Peyer's patch (tissue), 4 donors: ENCODE results near the gene BCL7A. TPM values are rescaled to one million over a fixed set of nuclear protein-coding genes. Genes with fewer than 3 reads are reported as not detected.

ENCODE experiments used
- DNase-seq, 3 donors: peaks; one replicate each; pipeline ENCODE4 v3.0.0-alpha.2; 2017 to 2019
- H3K27ac ChIP-seq, 4 donors: fragments of 200-600 bp; sonication (generic); one replicate each; pipeline ENCODE4 v1.5.1; 2016 to 2019
- H3K27me3 ChIP-seq, 2 donors: fragments of 200-600 bp; sonication (generic); one replicate each; pipeline ENCODE4 v1.5.1; 2019
- H3K36me3 ChIP-seq, 3 donors: fragments of 200-600 bp; sonication (generic); one replicate each; pipeline ENCODE4 v1.5.1; 2016 to 2019
- H3K4me1 ChIP-seq, 4 donors: fragments of 200-600 bp; sonication (generic); one replicate each; pipeline ENCODE4 v1.5.1; 2016 to 2019
- H3K4me3 ChIP-seq, 4 donors: fragments of 200-600 bp; sonication (generic); 1 replicate in 3 of 4; 2 replicates in 1 of 4; pipeline ENCODE4 v1.5.1; 2016 to 2019; ENCODE audit warnings: mild to moderate bottlenecking in 1 of 4
- H3K9me3 ChIP-seq, 4 donors: fragments of 200-600 bp; sonication (generic); one replicate each; pipeline ENCODE4 v1.5.1; 2016 to 2019; ENCODE audit warnings: mild to moderate bottlenecking in 1 of 4
- POLR2A ChIP-seq, 2 donors: fragments of 450-650 bp; IDR thresholded peaks; one replicate each; pipeline ENCODE4 v1.5.1; 2017; ENCODE audit warnings: antibody characterized with exemption in 2 of 2, mild to moderate bottlenecking in 2 of 2, moderate library complexity in 2 of 2
- total RNA-seq, 4 donors: library from RNA; depleted of rRNA; stranded (reverse); fragments of >200 nt; gene quantifications; one replicate each; pipeline ENCODE4 v1.1.0, GENCODE V29; 2016
- TF ChIP-seq, protein P1 (sequence below), 6 experiments: fragments of 450-650 bp in 4 of 6; fragments of 200-600 bp in 2 of 6; sonication (generic) in 1 of 6; IDR thresholded peaks; one replicate each; pipeline ENCODE4 v1.5.1; 2017 to 2019; ENCODE audit warnings: antibody characterized with exemption in 6 of 6, mild to moderate bottlenecking in 3 of 6, moderate library complexity in 1 of 6

Gene BCL7A
- 10 to 100 TPM in 1 of 4 donors, 1 to 10 TPM in 3; 3.3 to 23.9 (median 4.4) TPM for total RNA-seq

DNA sequence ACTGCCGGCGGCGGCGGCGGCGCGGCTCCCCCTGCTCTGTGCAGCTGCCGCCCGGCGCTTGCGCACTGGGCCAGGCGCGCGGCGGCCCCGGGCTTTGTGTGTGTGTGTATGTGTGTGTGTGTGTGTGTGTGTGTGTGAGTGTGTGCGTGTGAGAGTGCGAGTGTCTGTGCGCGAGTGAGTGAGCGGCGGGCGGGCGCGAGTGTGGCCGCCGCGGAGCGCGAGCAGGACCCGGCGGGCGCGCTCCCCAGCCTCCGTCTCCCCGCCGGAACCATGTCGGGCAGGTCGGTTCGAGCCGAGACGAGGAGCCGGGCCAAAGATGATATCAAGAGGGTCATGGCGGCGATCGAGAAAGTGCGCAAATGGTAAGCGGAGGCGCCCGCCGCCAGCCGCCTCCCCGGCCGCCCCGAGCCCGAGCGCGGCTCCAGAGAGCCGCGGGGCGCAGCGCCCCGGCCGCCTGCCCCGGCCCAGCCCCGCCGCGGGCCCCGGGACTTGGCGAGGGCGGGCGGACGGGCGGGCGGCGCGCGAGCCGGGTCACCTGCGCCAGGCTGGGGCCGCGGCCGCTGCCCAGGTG is at the start of gene BCL7A:
BCL7A (plus strand) TSS at position 63 of the 571 bp plus-strand sequence; CDS start at position 271, 208 bp downstream.
- Histone ChIP-seq H3K4me1 (peaks cover 0 to 24% (median 2%) of the 10 kb centered on the region in 4 donors), H3K27ac (peak within 1 kb of the TSS; percentile 27 to 79 (median 68)), H3K36me3 (no peaks in the 10 kb centered on the region), H3K9me3 (no peaks in the 10 kb centered on the region), H3K27me3 (no peaks in the 10 kb centered on the region), H3K4me3 (peak within 1 kb of the TSS; percentile 52 to 77 (median 72))
- TF ChIP-seq, protein P1, sequence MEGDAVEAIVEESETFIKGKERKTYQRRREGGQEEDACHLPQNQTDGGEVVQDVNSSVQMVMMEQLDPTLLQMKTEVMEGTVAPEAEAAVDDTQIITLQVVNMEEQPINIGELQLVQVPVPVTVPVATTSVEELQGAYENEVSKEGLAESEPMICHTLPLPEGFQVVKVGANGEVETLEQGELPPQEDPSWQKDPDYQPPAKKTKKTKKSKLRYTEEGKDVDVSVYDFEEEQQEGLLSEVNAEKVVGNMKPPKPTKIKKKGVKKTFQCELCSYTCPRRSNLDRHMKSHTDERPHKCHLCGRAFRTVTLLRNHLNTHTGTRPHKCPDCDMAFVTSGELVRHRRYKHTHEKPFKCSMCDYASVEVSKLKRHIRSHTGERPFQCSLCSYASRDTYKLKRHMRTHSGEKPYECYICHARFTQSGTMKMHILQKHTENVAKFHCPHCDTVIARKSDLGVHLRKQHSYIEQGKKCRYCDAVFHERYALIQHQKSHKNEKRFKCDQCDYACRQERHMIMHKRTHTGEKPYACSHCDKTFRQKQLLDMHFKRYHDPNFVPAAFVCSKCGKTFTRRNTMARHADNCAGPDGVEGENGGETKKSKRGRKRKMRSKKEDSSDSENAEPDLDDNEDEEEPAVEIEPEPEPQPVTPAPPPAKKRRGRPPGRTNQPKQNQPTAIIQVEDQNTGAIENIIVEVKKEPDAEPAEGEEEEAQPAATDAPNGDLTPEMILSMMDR (IDR thresholded peaks at IDR 0.05): no peak
- no peak for TF ChIP-seq POLR2A (IDR thresholded peaks at IDR 0.05)
- peak; percentile 67 to 79 (median 78) for DNase-seq

DNA sequence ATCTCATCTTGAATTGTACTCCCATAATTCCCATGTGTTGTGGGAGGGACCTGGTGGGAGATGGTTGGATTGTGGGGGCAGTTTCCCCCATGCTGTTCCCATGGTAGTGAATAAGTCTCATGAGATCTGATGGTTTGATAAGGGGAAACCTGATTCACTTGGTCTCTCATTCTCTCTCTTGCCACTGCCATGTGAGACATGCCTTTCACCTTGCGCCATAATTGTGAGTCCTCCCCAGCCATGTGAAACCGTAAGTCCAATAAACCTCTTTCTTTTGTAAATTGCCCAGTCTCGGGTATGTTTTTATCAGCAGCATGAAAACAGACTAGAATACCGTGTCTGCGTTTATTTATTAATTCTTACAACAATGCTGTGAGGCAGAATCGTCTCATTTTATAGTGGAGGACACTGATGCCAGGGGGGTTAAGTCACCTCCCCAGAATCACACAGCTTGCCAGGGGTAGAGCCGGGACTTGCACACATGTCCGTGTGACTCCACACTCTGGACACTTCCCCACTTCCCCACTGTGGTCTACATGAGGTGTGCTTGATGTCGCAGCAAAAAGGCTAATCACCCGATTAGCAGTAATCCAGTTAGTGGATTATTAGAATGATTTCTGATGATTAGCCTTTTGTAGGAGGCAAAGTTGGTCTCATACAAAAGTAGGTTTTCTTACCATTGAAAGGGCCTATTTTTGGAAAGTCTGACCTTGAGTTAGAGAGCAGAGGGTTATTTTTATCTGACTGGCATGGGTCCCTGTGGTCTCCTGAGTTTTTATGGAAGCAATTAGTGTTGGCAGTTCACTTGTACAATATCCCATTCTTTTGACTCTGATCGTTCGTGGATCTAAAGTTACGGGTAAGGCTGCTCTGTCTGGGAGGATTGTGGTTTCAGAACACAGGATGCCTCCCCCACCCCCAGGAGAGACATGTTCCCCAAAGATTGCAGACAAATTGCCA is 47.4 kb upstream of the BCL7A start:
- no peak overlapping the region for H3K4me3 ChIP-seq
- no peaks in the 10 kb centered on the region for H3K4me1 ChIP-seq
- no peak overlapping the region for H3K27ac ChIP-seq
- no peak for DNase-seq
- TF ChIP-seq, protein P1 (IDR thresholded peaks at IDR 0.05): no peak
- no peak for TF ChIP-seq POLR2A (IDR thresholded peaks at IDR 0.05)
- peaks cover 0 to 13% (median 0%) of the 10 kb centered on the region in 4 donors for H3K9me3 ChIP-seq
- no peaks in the 10 kb centered on the region for H3K27me3 ChIP-seq
- no peaks in the 10 kb centered on the region for H3K36me3 ChIP-seq

DNA sequence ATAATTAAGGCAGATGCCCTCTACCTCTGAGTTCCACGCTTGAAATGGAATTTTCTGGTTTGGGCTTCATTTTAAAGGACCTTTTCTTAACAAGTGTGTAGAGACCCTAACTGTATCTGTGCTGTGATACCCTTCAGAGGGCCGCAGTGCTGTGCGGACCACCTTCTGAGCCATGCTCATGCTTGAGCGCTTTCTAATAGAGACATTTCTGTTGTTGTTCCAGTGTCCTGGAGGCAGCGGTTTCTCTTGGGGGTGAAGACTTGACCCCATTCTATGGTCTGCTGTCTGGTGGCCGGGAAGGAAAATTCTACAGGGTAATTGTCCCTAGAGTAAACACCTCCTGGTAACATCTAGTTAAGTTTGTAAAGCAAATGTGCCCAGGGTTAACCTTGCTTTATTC is 46.7 kb upstream of the BCL7A start:
- TF ChIP-seq, protein P1 (IDR thresholded peaks at IDR 0.05): no peak
- no peak for TF ChIP-seq POLR2A (IDR thresholded peaks at IDR 0.05)
- Histone ChIP-seq H3K4me3 (no peak overlapping the region), H3K36me3 (no peaks in the 10 kb centered on the region), H3K9me3 (peaks cover 0 to 13% (median 0%) of the 10 kb centered on the region in 4 donors), H3K27me3 (no peaks in the 10 kb centered on the region), H3K27ac (no peak overlapping the region), H3K4me1 (peaks cover 0 to 4% (median 0%) of the 10 kb centered on the region in 4 donors)
- DNase-seq: no peak

DNA sequence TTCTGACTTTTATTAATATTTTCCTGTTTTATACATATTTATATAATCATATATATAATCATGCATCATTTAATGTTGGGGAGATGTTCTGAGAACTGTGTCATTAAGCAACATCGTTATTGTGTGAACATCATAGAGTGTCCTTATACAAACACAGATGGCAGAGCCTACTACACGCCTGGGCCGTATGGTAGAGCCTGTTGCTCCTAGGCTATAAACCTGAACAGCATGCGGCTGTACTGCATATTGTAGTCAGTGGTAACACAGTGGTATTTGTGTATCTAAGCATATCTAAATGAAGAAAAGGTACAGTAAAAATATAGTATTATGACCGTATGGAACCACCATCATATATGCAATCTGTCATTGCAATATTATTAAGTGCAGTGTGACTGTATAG is 44.7 kb upstream of the BCL7A start:
- DNase-seq: no peak
- H3K27ac ChIP-seq: no peak overlapping the region
- no peaks in the 10 kb centered on the region for H3K27me3 ChIP-seq
- TF ChIP-seq, protein P1 (IDR thresholded peaks at IDR 0.05): no peak
- TF ChIP-seq POLR2A (IDR thresholded peaks at IDR 0.05): no peak
- peaks cover 0 to 4% (median 0%) of the 10 kb centered on the region in 4 donors for H3K4me1 ChIP-seq
- no peaks in the 10 kb centered on the region for H3K36me3 ChIP-seq
- H3K4me3 ChIP-seq: no peak overlapping the region
- peaks cover 0 to 13% (median 0%) of the 10 kb centered on the region in 4 donors for H3K9me3 ChIP-seq

DNA sequence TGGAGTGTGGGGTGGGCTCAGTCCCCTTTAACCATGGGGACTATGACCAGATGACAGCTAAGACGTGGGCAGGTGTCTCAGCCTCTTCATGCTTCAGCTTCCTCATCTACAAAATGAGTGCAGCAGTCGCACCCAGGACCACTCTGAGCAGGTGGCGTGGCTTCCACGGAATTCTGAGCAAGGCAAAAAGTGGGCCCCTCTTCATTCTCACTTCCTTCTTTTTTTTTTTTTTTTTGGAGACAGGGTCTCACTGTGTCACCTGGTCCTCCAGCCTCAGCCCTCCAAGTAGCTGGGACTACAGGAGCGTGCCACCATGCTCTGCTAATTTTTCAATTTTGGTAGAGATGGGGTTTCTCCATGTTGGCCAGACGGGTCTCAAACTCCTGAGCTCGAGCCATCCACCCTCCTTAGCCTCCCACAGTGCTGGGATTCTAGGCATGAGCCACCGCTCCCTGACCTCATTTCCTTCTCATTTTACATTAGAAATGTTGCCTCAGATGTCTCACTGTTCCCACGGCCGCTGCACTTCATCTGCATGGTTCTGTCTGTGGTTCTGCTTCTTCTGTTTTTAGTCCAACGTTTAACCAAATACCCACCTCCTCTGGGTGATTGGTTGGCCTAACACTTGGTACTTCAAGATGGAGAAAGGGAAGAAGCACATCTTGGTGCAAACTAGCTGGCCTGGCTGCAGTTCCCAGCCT is 41.3 kb upstream of the BCL7A start:
- Histone ChIP-seq H3K4me3 (no peak overlapping the region), H3K27me3 (no peaks in the 10 kb centered on the region), H3K27ac (peak overlapping the region in 1 of 4 donors; percentile 70), H3K9me3 (no peaks in the 10 kb centered on the region), H3K4me1 (peaks cover 0 to 4% (median 0%) of the 10 kb centered on the region in 4 donors), H3K36me3 (no peaks in the 10 kb centered on the region)
- TF ChIP-seq POLR2A (IDR thresholded peaks at IDR 0.05): no peak
- TF ChIP-seq, protein P1 (IDR thresholded peaks at IDR 0.05): no peak
- peak in 2 of 3 donors; percentile 65 to 70 for DNase-seq
